HL-60 (cell line): Measurements from ENCODE around the gene TUB.

Experiments used
- DNase-seq, 2 experiments: peaks; one replicate each; pipeline ENCODE4 v3.0.0-alpha.2; 2010 to 2020; ENCODE audit warnings: low read depth in 1 of 2, low spot score in 1 of 2
- H3K27ac ChIP-seq: fragments of 250-450 bp; sonication (Bioruptor Pico); replicated peaks from 2 replicates; pipeline ENCODE4 v1.5.1; 2020; ENCODE audit warnings: mild to moderate bottlenecking, moderate library complexity
- H3K27me3 ChIP-seq: fragments of 250-450 bp; sonication (Bioruptor Pico); 2 replicates; pipeline ENCODE4 v1.5.1; 2021; ENCODE audit warnings: mild to moderate bottlenecking, moderate library complexity; ENCODE audit not compliant: insufficient read depth, poor library complexity, severe bottlenecking
- H3K4me3 ChIP-seq: replicated peaks from 2 replicates; pipeline ENCODE4 v1.5.1; 2011; ENCODE audit warnings: mild to moderate bottlenecking, control low read depth, low read length; ENCODE audit not compliant: insufficient read depth
- GABPA ChIP-seq: IDR thresholded peaks from 2 replicates; pipeline ENCODE4 v1.6.1; 2012; ENCODE audit warnings: low read depth
- POLR2AphosphoS5 ChIP-seq: IDR thresholded peaks from 2 replicates; pipeline ENCODE4 v1.6.1; 2012; ENCODE audit warnings: low read depth
- SPI1 ChIP-seq: IDR thresholded peaks from 2 replicates; pipeline ENCODE4 v1.6.1; 2012; ENCODE audit warnings: low read depth, mild to moderate bottlenecking, borderline replicate concordance
- TF ChIP-seq, protein P1 (sequence below): IDR thresholded peaks from 2 replicates; pipeline ENCODE4 v1.6.1; 2012; ENCODE audit warnings: low read depth; ENCODE audit not compliant: insufficient replicate concordance
- TF ChIP-seq, protein P2 (sequence below): IDR thresholded peaks from one replicate; pipeline ENCODE4 v1.5.1; 2011; ENCODE audit warnings: low read length, control low read depth, inconsistent platforms; ENCODE audit not compliant: insufficient read depth

Gene TUB

DNA sequence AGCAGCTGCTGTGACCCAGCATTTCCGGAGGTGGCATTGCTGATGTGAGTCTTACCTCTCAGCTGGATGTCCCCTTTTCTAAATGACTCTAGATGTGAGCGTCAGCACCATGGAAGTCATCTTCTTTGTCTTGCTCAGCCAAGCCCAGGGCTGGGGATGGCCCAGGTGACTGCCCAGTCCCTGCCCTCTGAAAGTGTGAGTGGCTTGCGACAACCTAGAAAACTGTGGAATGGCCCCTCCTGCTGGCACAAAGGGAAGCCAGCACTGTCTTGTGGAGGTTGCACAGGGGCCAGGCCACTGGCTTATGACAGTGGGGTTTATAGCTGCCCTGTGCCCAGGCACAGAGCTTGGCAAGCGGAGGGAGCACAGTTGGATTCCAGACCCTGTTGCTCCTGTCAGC is 6.2 kb downstream of the TUB start:
- TF ChIP-seq SPI1 (no peak), POLR2AphosphoS5 (no peak), GABPA (no peak)
- TF ChIP-seq, protein P1, sequence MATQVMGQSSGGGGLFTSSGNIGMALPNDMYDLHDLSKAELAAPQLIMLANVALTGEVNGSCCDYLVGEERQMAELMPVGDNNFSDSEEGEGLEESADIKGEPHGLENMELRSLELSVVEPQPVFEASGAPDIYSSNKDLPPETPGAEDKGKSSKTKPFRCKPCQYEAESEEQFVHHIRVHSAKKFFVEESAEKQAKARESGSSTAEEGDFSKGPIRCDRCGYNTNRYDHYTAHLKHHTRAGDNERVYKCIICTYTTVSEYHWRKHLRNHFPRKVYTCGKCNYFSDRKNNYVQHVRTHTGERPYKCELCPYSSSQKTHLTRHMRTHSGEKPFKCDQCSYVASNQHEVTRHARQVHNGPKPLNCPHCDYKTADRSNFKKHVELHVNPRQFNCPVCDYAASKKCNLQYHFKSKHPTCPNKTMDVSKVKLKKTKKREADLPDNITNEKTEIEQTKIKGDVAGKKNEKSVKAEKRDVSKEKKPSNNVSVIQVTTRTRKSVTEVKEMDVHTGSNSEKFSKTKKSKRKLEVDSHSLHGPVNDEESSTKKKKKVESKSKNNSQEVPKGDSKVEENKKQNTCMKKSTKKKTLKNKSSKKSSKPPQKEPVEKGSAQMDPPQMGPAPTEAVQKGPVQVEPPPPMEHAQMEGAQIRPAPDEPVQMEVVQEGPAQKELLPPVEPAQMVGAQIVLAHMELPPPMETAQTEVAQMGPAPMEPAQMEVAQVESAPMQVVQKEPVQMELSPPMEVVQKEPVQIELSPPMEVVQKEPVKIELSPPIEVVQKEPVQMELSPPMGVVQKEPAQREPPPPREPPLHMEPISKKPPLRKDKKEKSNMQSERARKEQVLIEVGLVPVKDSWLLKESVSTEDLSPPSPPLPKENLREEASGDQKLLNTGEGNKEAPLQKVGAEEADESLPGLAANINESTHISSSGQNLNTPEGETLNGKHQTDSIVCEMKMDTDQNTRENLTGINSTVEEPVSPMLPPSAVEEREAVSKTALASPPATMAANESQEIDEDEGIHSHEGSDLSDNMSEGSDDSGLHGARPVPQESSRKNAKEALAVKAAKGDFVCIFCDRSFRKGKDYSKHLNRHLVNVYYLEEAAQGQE: no peak
- TF ChIP-seq, protein P2, sequence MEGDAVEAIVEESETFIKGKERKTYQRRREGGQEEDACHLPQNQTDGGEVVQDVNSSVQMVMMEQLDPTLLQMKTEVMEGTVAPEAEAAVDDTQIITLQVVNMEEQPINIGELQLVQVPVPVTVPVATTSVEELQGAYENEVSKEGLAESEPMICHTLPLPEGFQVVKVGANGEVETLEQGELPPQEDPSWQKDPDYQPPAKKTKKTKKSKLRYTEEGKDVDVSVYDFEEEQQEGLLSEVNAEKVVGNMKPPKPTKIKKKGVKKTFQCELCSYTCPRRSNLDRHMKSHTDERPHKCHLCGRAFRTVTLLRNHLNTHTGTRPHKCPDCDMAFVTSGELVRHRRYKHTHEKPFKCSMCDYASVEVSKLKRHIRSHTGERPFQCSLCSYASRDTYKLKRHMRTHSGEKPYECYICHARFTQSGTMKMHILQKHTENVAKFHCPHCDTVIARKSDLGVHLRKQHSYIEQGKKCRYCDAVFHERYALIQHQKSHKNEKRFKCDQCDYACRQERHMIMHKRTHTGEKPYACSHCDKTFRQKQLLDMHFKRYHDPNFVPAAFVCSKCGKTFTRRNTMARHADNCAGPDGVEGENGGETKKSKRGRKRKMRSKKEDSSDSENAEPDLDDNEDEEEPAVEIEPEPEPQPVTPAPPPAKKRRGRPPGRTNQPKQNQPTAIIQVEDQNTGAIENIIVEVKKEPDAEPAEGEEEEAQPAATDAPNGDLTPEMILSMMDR: no peak
- no peak overlapping the region for H3K4me3 ChIP-seq
- no peak for DNase-seq

DNA sequence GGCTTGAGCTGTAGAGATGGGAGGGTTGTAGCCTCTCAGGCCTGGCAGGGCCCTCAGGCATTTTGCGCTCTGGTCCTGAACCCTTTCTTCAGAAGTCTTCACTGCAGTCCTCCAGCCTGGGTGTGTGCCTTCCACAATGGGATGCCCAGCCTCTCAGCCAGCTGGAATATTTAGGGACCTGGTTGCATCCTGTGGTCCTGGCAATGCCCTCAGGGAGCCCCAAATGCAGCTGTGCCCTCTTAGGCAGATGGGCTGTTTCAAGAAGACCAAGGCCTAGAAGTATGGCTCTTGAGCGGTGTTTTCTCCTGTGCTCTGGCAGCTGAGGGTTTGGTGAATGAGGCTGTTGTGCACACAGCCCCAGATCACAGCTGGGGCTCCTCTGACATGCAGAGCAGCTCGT is 6.7 kb downstream of the TUB start:
- Histone ChIP-seq H3K27me3 (peaks cover 7% of the 10 kb centered on the region), H3K27ac (no peak overlapping the region), H3K4me3 (no peak overlapping the region)
- DNase-seq: no peak
- TF ChIP-seq GABPA (no peak), POLR2AphosphoS5 (no peak), SPI1 (no peak)
- TF ChIP-seq, protein P2: no peak
- TF ChIP-seq, protein P1: no peak

More for the DNA sequence above, 6.2 kb downstream of the TUB start:
- Histone ChIP-seq H3K27ac (no peak overlapping the region), H3K27me3 (peaks cover 13% of the 10 kb centered on the region)

DNA sequence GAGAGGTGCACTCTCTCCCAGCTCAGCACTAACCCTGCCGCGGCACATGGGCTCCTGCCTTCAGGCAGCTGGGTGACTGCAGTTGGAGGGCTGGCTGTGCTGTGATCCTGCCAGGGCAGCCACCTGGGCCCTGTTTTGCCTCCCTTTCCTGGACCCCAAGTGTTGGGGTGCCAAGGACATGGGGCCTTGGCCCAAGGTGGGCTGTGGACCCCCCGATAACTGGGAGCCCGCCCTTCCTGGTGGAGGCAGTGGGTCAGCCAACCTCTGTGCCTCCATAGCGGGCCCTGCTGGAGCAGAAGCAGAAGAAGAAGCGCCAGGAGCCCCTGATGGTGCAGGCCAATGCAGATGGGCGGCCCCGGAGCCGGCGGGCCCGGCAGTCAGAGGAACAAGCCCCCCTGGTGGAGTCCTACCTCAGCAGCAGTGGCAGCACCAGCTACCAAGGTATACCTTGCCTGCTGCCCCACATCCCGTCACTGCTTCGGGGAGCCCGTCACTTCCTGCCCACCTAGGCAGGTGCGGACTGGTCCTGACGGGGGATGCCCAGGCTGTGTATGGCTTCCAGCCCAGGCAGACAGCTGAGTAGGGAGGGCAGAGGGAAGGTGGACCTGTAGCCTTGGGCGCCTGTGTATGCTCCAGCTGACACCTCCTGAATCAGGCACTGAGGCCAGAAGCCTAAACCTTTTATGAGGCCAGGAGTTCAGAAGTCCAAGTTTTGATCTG is 8.9 kb downstream of the TUB start:
- Histone ChIP-seq H3K27ac (no peak overlapping the region), H3K4me3 (no peak overlapping the region), H3K27me3 (peaks cover 6% of the 10 kb centered on the region)
- TF ChIP-seq, protein P1: no peak
- TF ChIP-seq GABPA (no peak), POLR2AphosphoS5 (no peak), SPI1 (no peak)
- TF ChIP-seq, protein P2: no peak
- no peak for DNase-seq
